Activated CD4-positive, alpha-beta T cell treated with anti-CD3 and anti-CD28 coated beads for 4 hours (primary cell): Measurements from ENCODE around the gene SH3GLB2.
"Not testable (repeated sequence)": the region's sequence is repeated elsewhere in the genome, so short reads cannot be mapped to it uniquely, and the experiment has no call there.

Source experiments
- DNase-seq, 2 donors: peaks; one replicate each; pipeline ENCODE4 v3.0.0-alpha.2; 2020

Gene SH3GLB2

GRCh38 chr9:129052592-129052991, 24.5 kb upstream of the SH3GLB2 start:
- no peak for DNase-seq

GRCh38 chr9:129042016-129042415, 13.9 kb upstream of the SH3GLB2 start:
- no peak for DNase-seq

GRCh38 chr9:129040113-129040643, 12.0 kb upstream of the SH3GLB2 start:
- no peak for DNase-seq

- no peak for DNase-seq
Measured at GRCh38 chr9:129038109-129038852, 10.2 kb upstream of the SH3GLB2 start.

GRCh38 chr9:129037767-129038098, 9.6 kb upstream of the SH3GLB2 start:
- DNase-seq, result no peak

- no peak for DNase-seq
Measured at GRCh38 chr9:129036923-129037766, 9.0 kb upstream of the SH3GLB2 start.

GRCh38 chr9:129036241-129036922, 8.3 kb upstream of the SH3GLB2 start, which contains the start of gene MIGA2:
Gene MIGA2 (plus strand): TSS chr9:129036626. CDS start chr9:129040595, 3,969 bp downstream.
- peak; percentile 89 to 91 for DNase-seq

- DNase-seq, result not testable (repeated sequence)
Measured at GRCh38 chr9:129035838-129036237, 7.7 kb upstream of the SH3GLB2 start.

- no peak for DNase-seq
Measured at GRCh38 chr9:129033216-129033615, 5.1 kb upstream of the SH3GLB2 start.

- DNase-seq, result no peak
Measured at GRCh38 chr9:129032541-129033159, 4.5 kb upstream of the SH3GLB2 start.

- no peak for DNase-seq
Measured at GRCh38 chr9:129031514-129031913, 3.4 kb upstream of the SH3GLB2 start.

- no peak for DNase-seq
Measured at GRCh38 chr9:129030191-129030590, 2.1 kb upstream of the SH3GLB2 start.

GRCh38 chr9:129027685-129028191, 393 bp downstream of the SH3GLB2 start:
- no peak for DNase-seq

GRCh38 chr9:129027224-129027684, 877 bp downstream of the SH3GLB2 start:
- no peak for DNase-seq

GRCh38 chr9:129026442-129027223, 1.5 kb downstream of the SH3GLB2 start:
- no peak for DNase-seq

- no peak for DNase-seq
Measured at GRCh38 chr9:129023908-129024233, 4.3 kb downstream of the SH3GLB2 start.

- no peak for DNase-seq
Measured at GRCh38 chr9:129023036-129023907, 4.9 kb downstream of the SH3GLB2 start.

- no peak for DNase-seq
Measured at GRCh38 chr9:129022037-129022436, 6.1 kb downstream of the SH3GLB2 start.

- DNase-seq, result no peak
Measured at GRCh38 chr9:129021091-129021490, 7.0 kb downstream of the SH3GLB2 start.

- no peak for DNase-seq
Measured at GRCh38 chr9:129014608-129015007, 13.5 kb downstream of the SH3GLB2 start.

- DNase-seq, result no peak
Measured at GRCh38 chr9:129014124-129014523, 14.0 kb downstream of the SH3GLB2 start.
